Astrocyte (in vitro differentiated cells and primary cell): ENCODE measurements around the gene CATSPERZ.

Experiments used
- EZH2 ChIP-seq: IDR thresholded peaks from 2 replicates; pipeline ENCODE4 v1.6.1; 2012; ENCODE audit warnings: mild to moderate bottlenecking, low read length, inconsistent platforms; ENCODE audit not compliant: insufficient read depth
- TF ChIP-seq, protein P1 (sequence below): IDR thresholded peaks from 2 replicates; pipeline ENCODE4 v1.5.1; 2011; ENCODE audit warnings: low read depth, mild to moderate bottlenecking, inconsistent platforms, low read length, moderate library complexity; ENCODE audit not compliant: insufficient read depth

GRCh38 chr11:64305075-64305690 lies 5.0 kb downstream of the CATSPERZ start, which contains the start of gene ESRRA:
- TF ChIP-seq, protein P1, sequence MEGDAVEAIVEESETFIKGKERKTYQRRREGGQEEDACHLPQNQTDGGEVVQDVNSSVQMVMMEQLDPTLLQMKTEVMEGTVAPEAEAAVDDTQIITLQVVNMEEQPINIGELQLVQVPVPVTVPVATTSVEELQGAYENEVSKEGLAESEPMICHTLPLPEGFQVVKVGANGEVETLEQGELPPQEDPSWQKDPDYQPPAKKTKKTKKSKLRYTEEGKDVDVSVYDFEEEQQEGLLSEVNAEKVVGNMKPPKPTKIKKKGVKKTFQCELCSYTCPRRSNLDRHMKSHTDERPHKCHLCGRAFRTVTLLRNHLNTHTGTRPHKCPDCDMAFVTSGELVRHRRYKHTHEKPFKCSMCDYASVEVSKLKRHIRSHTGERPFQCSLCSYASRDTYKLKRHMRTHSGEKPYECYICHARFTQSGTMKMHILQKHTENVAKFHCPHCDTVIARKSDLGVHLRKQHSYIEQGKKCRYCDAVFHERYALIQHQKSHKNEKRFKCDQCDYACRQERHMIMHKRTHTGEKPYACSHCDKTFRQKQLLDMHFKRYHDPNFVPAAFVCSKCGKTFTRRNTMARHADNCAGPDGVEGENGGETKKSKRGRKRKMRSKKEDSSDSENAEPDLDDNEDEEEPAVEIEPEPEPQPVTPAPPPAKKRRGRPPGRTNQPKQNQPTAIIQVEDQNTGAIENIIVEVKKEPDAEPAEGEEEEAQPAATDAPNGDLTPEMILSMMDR, result no peak
- no peak for TF ChIP-seq EZH2
